HepG2 (cell line): Measurements from ENCODE around the gene CNR1. TPM values are rescaled to one million over a fixed set of nuclear protein-coding genes. Genes with fewer than 3 reads are reported as not detected.

Source experiments
- ATAC-seq: fragments of 200-7000 bp; cut with Tn5 transposase; 3 replicates; pipeline ENCODE4 v1.9.1; 2020; ENCODE audit warnings: mild to moderate bottlenecking, moderate library complexity
- BruUV-seq: library from RNA; stranded (reverse); fragments of 400-500 nt; replicated peaks from 2 replicates; lab custom pipeline; 2021; lab: Mats Ljungman, UMichigan
- CTCF ChIA-PET: fragments of 300-600 bp; formaldehyde crosslinking; extraction: SDS; loops from one replicate; lab custom pipeline; 2021; ENCODE audit warnings: low total read pairs, inconsistent platforms, low intra/inter-chr PET ratio; lab: Yijun Ruan, JAX
- POLR2A ChIA-PET: fragments of 350-600 bp; sonication (Branson Sonifier 250); formaldehyde crosslinking; loops from one replicate; lab custom pipeline; 2020; ENCODE audit warnings: antibody characterized with exemption, inconsistent platforms; lab: Yijun Ruan, JAX
- DNase-seq: peaks from one replicate; pipeline ENCODE4 v3.0.0-alpha.2; 2015; ENCODE audit warnings: low spot score
- FAIRE-seq: peaks from 3 replicates; lab custom pipeline; 2011; peaks lifted over from hg19 to GRCh38; lab: Jason Lieb, UNC
- H2AFZ ChIP-seq: one replicate; pipeline ENCODE4 v1.6.1; 2011; ENCODE audit warnings: low read length, inconsistent platforms
- H3K27ac ChIP-seq: fragments of 300-600 bp; 3 replicates; pipeline ENCODE4 v1.8.0; 2011; ENCODE audit warnings: mixed run types, mild to moderate bottlenecking, mixed read lengths, low read length, inconsistent platforms; ENCODE audit not compliant: insufficient read depth; ENCODE audit errors: extremely low read length
- H3K27me3 ChIP-seq, 2 experiments: fragments of 200-600 bp in 1 of 2; 2 replicates in 1 of 2; 3 replicates in 1 of 2; pipeline versions ENCODE4 v1.6.0 to v1.8.0; 2011; ENCODE audit warnings: low read length in 2 of 2, mild to moderate bottlenecking in 2 of 2, moderate library complexity in 2 of 2, inconsistent platforms in 1 of 2; ENCODE audit not compliant: insufficient read depth in 2 of 2, control insufficient read depth in 1 of 2
- H3K36me3 ChIP-seq, 2 experiments: fragments of 200-600 bp in 1 of 2; replicated peaks in 1 of 2; 2 replicates in 1 of 2; 3 replicates in 1 of 2; pipeline versions ENCODE4 v1.5.1 to v1.8.0; 2011; ENCODE audit warnings: low read length in 2 of 2, inconsistent platforms in 1 of 2; ENCODE audit not compliant: insufficient read depth in 2 of 2, control insufficient read depth in 1 of 2
- H3K4me1 ChIP-seq: 2 replicates; pipeline ENCODE4 v1.5.1; 2012; ENCODE audit warnings: low read length, inconsistent platforms; ENCODE audit not compliant: insufficient read depth
- H3K4me2 ChIP-seq: 2 replicates; pipeline ENCODE4 v1.6.0; 2011; ENCODE audit warnings: low read depth, low read length, inconsistent platforms
- H3K4me3 ChIP-seq, 3 experiments: fragments of 200-600 bp in 1 of 3; sonication (generic), shearing (Covaris generic) in 1 of 3; replicated peaks in 1 of 3; 2 replicates each; pipeline ENCODE4 v1.5.1; 2011 to 2016; ENCODE audit warnings: low read length in 3 of 3, inconsistent platforms in 2 of 3, low read depth in 2 of 3, mild to moderate bottlenecking in 2 of 3, control low read depth in 1 of 3, mixed read lengths in 1 of 3; ENCODE audit not compliant: insufficient read depth in 1 of 3
- H3K79me2 ChIP-seq: one replicate; pipeline ENCODE4 v1.6.1; 2011; ENCODE audit warnings: low read length, inconsistent platforms; ENCODE audit not compliant: insufficient read depth
- H3K9ac ChIP-seq: 2 replicates; pipeline ENCODE4 v1.6.0; 2011; ENCODE audit warnings: mild to moderate bottlenecking, low read depth, low read length, inconsistent platforms; ENCODE audit not compliant: insufficient read depth
- H3K9me3 ChIP-seq: 2 replicates; pipeline ENCODE4 v1.5.1; 2012; ENCODE audit warnings: mild to moderate bottlenecking, low read length
- H4K20me1 ChIP-seq: 2 replicates; pipeline ENCODE4 v1.6.0; 2011; ENCODE audit warnings: inconsistent platforms, mild to moderate bottlenecking, low read length, moderate library complexity; ENCODE audit not compliant: insufficient read depth
- HMGXB3 ChIP-seq: sonication (generic); formaldehyde crosslinking; IDR thresholded peaks from 2 replicates; pipeline ENCODE4 v1.4.0; 2020; ENCODE audit warnings: missing genetic modification reagents, borderline replicate concordance
- HNRNPLL ChIP-seq: fragments of 200-400 bp; formaldehyde crosslinking; IDR thresholded peaks from 2 replicates; pipeline ENCODE4 v1.6.1; 2017; ENCODE audit warnings: mild to moderate bottlenecking, low read depth, low read length; ENCODE audit not compliant: poor library complexity, severe bottlenecking
- ZNF292 ChIP-seq: sonication (generic); formaldehyde crosslinking; IDR thresholded peaks from 2 replicates; pipeline ENCODE4 v1.8.1; 2022; ENCODE audit warnings: mild to moderate bottlenecking, low read depth, missing genetic modification reagents, borderline replicate concordance
- WGBS: methylation state at CpG from one replicate; pipeline ENCODE4 v1.1.6; 2017; ENCODE audit warnings: low lambda C conversion rate; 5-methylcytosine and 5-hydroxymethylcytosine counted together
- in situ Hi-C: cut with HindIII; loops from 2 replicates; pipeline ENCODE4 v1.10.0; 2017; ENCODE audit warnings: low pct_unique_long_range_greater_than_20kb; ENCODE audit not compliant: extremely low pct_ligation_motif_present
- intact Hi-C: fragments of 100-400 bp; cut with micrococcal nuclease; formaldehyde crosslinking; loops from one replicate; pipeline ENCODE4 v1.10.0; 2022; ENCODE audit not compliant: unreplicated experiment
- polyA plus RNA-seq, 8 experiments: library from polyadenylated mRNA; depleted of rRNA in 3 of 8; stranded (reverse) in 7 of 8; unstranded in 1 of 8; fragments of >200 nt; fragmentation: Illumina TruSeq in 4 of 8; extraction: Trizol in 4 of 8; gene quantifications; 2 replicates each; pipeline versions ENCODE4 v1.2.1 to v1.2.3, GENCODE V29; 2011 to 2016; ENCODE audit warnings: low read depth in 4 of 8, missing spikeins in 1 of 8, mixed read lengths in 1 of 8; ENCODE audit not compliant: insufficient read depth in 1 of 8
- total RNA-seq, 5 experiments: library from RNA; depleted of rRNA; stranded (reverse); fragments of >200 nt; fragmentation: Illumina TruSeq; extraction: Trizol; gene quantifications; 2 replicates each; pipeline ENCODE4 v1.2.3, GENCODE V29; 2016; ENCODE audit warnings: low read depth in 1 of 5

CNR1 gene
- total and polyA plus RNA-seq, 2 of the 13 experiments (the other 11 are each of a cell fraction or from before 2014, with no cell fraction given) = not detected

GRCh38 chr6:88144637-88145297 is 21.4 kb downstream of the CNR1 start (continued):
- TF ChIP-seq HMGXB3 = no peak
- TF ChIP-seq, all 625 proteins: peak for 0

GRCh38 chr6:88143421-88144157 is 22.6 kb downstream of the CNR1 start:
- intact Hi-C loops (no loop called here), in situ Hi-C loops (no loop called here)
- H3K27ac ChIP-seq = no peak overlapping the region
- DNase-seq = peak; percentile 15
- peaks cover 0 to 2% of the 10 kb centered on the region in 2 experiments; a peak in 1 of 5 replicates for H3K27me3 ChIP-seq
- H3K9me3 ChIP-seq = no peaks in the 10 kb centered on the region
- H3K4me3 ChIP-seq = no peak overlapping the region
- 8% methylated on average over 10 of the region's 14 CpGs for WGBS
- H2AFZ ChIP-seq = no peak overlapping the region
- no peaks in the 10 kb centered on the region for H4K20me1 ChIP-seq
- CTCF ChIA-PET = no interaction called here
- peaks cover 10% of the 10 kb centered on the region for H3K4me1 ChIP-seq
- no peaks in the 10 kb centered on the region for H3K36me3 ChIP-seq
- H3K79me2 ChIP-seq = no peaks in the 10 kb centered on the region
- peak; percentile 32; the same call in 1 of the 2 replicates for TF ChIP-seq ZNF292
- TF ChIP-seq HNRNPLL = no peak
- FAIRE-seq = no peak
- no TSS peak for BruUV-seq
- no peak overlapping the region for H3K9ac ChIP-seq
- ATAC-seq = peak; percentile 88
- POLR2A ChIA-PET = no interaction called here
- peak overlapping the region; percentile 1; the same call in 1 of the 2 replicates for H3K4me2 ChIP-seq
